Measurements from ENCODE around the gene SCN5A. TPM values are rescaled to one million over a fixed set of nuclear protein-coding genes. Genes with fewer than 3 reads are reported as not detected.
A peak's percentile ranks its signal among the peaks of the same experiment; 100 is the strongest.

Gene SCN5A
- total RNA-seq, 2 donors from 2014 or later, result 4.5 to 5.6 TPM

DNA sequence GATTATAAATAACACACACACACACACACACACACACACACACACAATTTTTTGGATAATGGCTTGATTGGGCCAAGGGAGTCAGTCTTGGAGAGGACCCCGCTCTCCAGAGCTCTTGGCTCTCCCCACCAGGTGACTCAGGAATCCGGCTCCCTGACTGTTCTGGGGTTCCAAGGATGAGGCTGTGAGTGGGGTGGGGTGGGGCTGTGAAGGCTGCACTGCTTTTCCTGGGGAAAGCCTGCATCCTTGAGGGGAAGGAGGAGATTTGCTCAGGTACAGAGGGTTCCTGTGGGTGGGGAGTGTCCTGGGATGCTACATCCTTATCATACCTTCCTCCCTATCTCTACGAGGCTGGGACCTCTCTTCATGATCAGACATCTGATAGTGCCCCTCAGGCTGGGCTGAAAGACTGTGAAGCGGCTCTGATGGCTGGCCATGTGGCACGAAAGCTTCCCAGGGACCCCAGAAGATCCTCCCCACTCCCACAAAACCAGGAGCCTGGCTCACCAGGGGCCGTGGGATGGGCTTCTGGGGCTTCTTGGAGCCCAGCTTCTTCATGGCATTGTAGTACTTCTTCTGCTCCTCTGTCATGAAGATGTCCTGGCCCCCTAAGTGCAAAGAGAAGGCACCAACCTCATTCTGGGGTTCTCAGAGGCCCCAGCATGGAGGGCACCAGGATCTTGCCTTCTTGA, 94.2 kb downstream of the SCN5A start:
- H3K4me3 ChIP-seq (ENCODE audit: low read length), result no peak overlapping the region
- H3K9me3 ChIP-seq (ENCODE audit: control insufficient read depth, low read length), result no peaks in the 10 kb centered on the region
- no peak overlapping the region for H3K4me3 Mint-ChIP-seq
- H3K27ac ChIP-seq (ENCODE audit: low read depth, low read length), result no peak overlapping the region
- peaks cover 1% of the 10 kb centered on the region for H3K36me3 Mint-ChIP-seq (ENCODE audit: low read depth)
- H3K4me1 Mint-ChIP-seq, result no peaks in the 10 kb centered on the region
- H3K36me3 ChIP-seq (ENCODE audit: control insufficient read depth, insufficient read depth, low read length), result no peaks in the 10 kb centered on the region
- no peak overlapping the region for H3K27ac Mint-ChIP-seq
- TF ChIP-seq, protein P1, sequence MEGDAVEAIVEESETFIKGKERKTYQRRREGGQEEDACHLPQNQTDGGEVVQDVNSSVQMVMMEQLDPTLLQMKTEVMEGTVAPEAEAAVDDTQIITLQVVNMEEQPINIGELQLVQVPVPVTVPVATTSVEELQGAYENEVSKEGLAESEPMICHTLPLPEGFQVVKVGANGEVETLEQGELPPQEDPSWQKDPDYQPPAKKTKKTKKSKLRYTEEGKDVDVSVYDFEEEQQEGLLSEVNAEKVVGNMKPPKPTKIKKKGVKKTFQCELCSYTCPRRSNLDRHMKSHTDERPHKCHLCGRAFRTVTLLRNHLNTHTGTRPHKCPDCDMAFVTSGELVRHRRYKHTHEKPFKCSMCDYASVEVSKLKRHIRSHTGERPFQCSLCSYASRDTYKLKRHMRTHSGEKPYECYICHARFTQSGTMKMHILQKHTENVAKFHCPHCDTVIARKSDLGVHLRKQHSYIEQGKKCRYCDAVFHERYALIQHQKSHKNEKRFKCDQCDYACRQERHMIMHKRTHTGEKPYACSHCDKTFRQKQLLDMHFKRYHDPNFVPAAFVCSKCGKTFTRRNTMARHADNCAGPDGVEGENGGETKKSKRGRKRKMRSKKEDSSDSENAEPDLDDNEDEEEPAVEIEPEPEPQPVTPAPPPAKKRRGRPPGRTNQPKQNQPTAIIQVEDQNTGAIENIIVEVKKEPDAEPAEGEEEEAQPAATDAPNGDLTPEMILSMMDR (conservative IDR thresholded peaks at IDR 0.05), result no peak
- DNase-seq, result peak; percentile 14
- H3K4me1 ChIP-seq (ENCODE audit: control insufficient read depth, insufficient read depth, low read length), result no peaks in the 10 kb centered on the region
- H3K9me3 Mint-ChIP-seq, result peaks cover 3% of the 10 kb centered on the region
- WGBS, 2 experiments (ENCODE audit: insufficient coverage in 1 of 2, insufficient read length in 1 of 2), result 84 to 100% methylated on average over 2 to 6 of the region's 6 CpGs
- H3K9ac ChIP-seq (ENCODE audit: extremely low read depth, low read length, poor library complexity, severe bottlenecking), result no peak overlapping the region
- H3K27me3 ChIP-seq (ENCODE audit: control insufficient read depth, insufficient read depth, low read length, poor library complexity, severe bottlenecking), result no peaks in the 10 kb centered on the region
- no peaks in the 10 kb centered on the region for H3K27me3 Mint-ChIP-seq (ENCODE audit: insufficient read depth)

DNA sequence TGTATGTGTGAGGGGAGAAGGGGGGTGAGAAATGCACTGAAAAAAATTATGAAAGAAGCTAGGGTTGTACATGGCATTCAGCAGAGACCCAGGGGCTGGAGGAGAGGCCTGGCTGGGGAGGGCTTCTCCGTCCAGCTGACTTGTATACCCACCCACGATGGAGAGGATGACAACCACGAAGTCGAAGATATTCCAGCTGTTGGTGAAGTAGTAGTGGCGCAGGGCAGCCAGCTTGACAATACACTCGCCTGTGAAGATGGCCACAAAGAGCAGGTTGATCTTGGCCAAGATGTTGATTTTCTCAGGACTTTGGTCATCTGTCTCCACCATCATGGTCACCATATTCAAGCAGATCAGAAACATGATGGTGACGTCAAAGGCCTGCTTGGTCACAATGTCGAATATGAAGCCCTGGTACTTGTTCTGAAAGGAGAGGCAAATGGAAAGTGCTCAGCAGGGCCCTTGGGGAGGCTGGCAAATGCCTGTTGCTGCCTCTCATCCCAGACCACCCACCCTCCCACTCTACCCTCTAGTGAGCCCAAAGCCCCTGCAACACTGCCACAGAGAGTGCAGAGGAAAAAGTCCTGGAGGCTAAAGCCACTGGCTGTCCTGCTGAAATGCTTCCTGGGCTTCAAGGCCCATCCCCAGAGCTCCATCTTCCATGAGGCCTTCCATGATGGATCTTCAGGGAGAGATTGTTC, 95.2 kb downstream of the SCN5A start:
- H3K27me3 ChIP-seq (ENCODE audit: control insufficient read depth, insufficient read depth, low read length, poor library complexity, severe bottlenecking), result no peaks in the 10 kb centered on the region
- no peaks in the 10 kb centered on the region for H3K9me3 ChIP-seq (ENCODE audit: control insufficient read depth, low read length)
- H3K4me3 ChIP-seq (ENCODE audit: low read length), result no peak overlapping the region
- DNase-seq, result peak; percentile 7
- H3K9ac ChIP-seq (ENCODE audit: extremely low read depth, low read length, poor library complexity, severe bottlenecking), result no peak overlapping the region
- Mint-ChIP-seq H3K4me1 (no peaks in the 10 kb centered on the region), H3K36me3 (ENCODE audit: low read depth) (peaks cover 3% of the 10 kb centered on the region), H3K9me3 (peaks cover 3% of the 10 kb centered on the region), H3K27ac (no peak overlapping the region), H3K27me3 (ENCODE audit: insufficient read depth) (no peaks in the 10 kb centered on the region), H3K4me3 (no peak overlapping the region)
- 90 to 95% methylated on average over 6 to 8 of the region's 8 CpGs for WGBS, 2 experiments (ENCODE audit: insufficient coverage in 1 of 2, insufficient read length in 1 of 2)
- H3K27ac ChIP-seq (ENCODE audit: low read depth, low read length), result no peak overlapping the region
- TF ChIP-seq, protein P1 (conservative IDR thresholded peaks at IDR 0.05), result no peak
- H3K4me1 ChIP-seq (ENCODE audit: control insufficient read depth, insufficient read depth, low read length), result no peaks in the 10 kb centered on the region
- H3K36me3 ChIP-seq (ENCODE audit: control insufficient read depth, insufficient read depth, low read length), result no peaks in the 10 kb centered on the region

- DNase-seq, result no peak
- H3K4me3 ChIP-seq (ENCODE audit: low read length), result no peak overlapping the region
- no peaks in the 10 kb centered on the region for H3K36me3 ChIP-seq (ENCODE audit: control insufficient read depth, insufficient read depth, low read length)
- Mint-ChIP-seq H3K27me3 (ENCODE audit: insufficient read depth) (no peaks in the 10 kb centered on the region), H3K27ac (no peak overlapping the region), H3K4me3 (no peak overlapping the region), H3K9me3 (peaks cover 3% of the 10 kb centered on the region), H3K4me1 (peaks cover 6% of the 10 kb centered on the region), H3K36me3 (ENCODE audit: low read depth) (peaks cover 3% of the 10 kb centered on the region)
- TF ChIP-seq, protein P1 (conservative IDR thresholded peaks at IDR 0.05), result no peak
- no peak overlapping the region for H3K27ac ChIP-seq (ENCODE audit: low read depth, low read length)
- H3K9ac ChIP-seq (ENCODE audit: extremely low read depth, low read length, poor library complexity, severe bottlenecking), result no peak overlapping the region
- H3K9me3 ChIP-seq (ENCODE audit: control insufficient read depth, low read length), result no peaks in the 10 kb centered on the region
- H3K4me1 ChIP-seq (ENCODE audit: control insufficient read depth, insufficient read depth, low read length), result no peaks in the 10 kb centered on the region
- no peaks in the 10 kb centered on the region for H3K27me3 ChIP-seq (ENCODE audit: control insufficient read depth, insufficient read depth, low read length, poor library complexity, severe bottlenecking)
- WGBS, 2 experiments (ENCODE audit: insufficient coverage in 1 of 2, insufficient read length in 1 of 2), result 88 to 90% methylated on average over 2 of the region's 2 CpGs
Measured at GRCh38 chr3:38553071-38553470, 96.4 kb downstream of the SCN5A start.

All from endodermal cell (in vitro differentiated cells).